Testis (tissue), 3 donors: ENCODE results near the gene ENTPD2. TPM values are rescaled to one million over a fixed set of nuclear protein-coding genes. Genes with fewer than 3 reads are reported as not detected.
"Not testable (repeated sequence)": the region's sequence is repeated elsewhere in the genome, so short reads cannot be mapped to it uniquely, and the experiment has no call there.

Experiments used
- DNase-seq: peaks from one replicate; pipeline ENCODE4 v3.0.0-alpha.2; 2019
- H3K27ac ChIP-seq, 2 donors: fragments of 200-600 bp; sonication (generic); one replicate each; pipeline ENCODE4 v1.5.1; 2019
- H3K27me3 ChIP-seq: fragments of 200-600 bp; sonication (generic); one replicate; pipeline ENCODE4 v1.5.1; 2019
- H3K36me3 ChIP-seq: fragments of 200-600 bp; sonication (generic); one replicate; pipeline ENCODE4 v1.5.1; 2017; ENCODE audit warnings: low read depth; ENCODE audit errors: missing control alignments
- H3K4me1 ChIP-seq: fragments of 200-600 bp; sonication (generic); one replicate; pipeline ENCODE4 v1.5.1; 2019
- H3K4me3 ChIP-seq, 2 donors: fragments of 200-600 bp; sonication (generic); one replicate each; pipeline ENCODE4 v1.5.1; 2017 to 2019
- H3K9me3 ChIP-seq: fragments of 200-600 bp; sonication (generic); one replicate; pipeline ENCODE4 v1.5.1; 2017
- POLR2A ChIP-seq: fragments of 450-650 bp; IDR thresholded peaks from one replicate; pipeline ENCODE4 v1.6.1; 2017; ENCODE audit warnings: antibody characterized with exemption, mild to moderate bottlenecking, moderate library complexity
- WGBS, 2 donors: methylation state at CpG; one replicate each; pipeline ENCODE4 v1.1.5; 2018; 5-methylcytosine and 5-hydroxymethylcytosine counted together
- intact Hi-C: fragments of 100-400 bp; cut with DNase I; formaldehyde crosslinking; loops from one replicate; pipeline ENCODE4 v1.15.1; 2023; ENCODE audit warnings: low total_unique reads
- polyA plus RNA-seq: library from polyadenylated mRNA; stranded (reverse); fragments of 350-450 nt; fragmentation: Illumina TruSeq; extraction: RNeasy Lipid Tissue Mini Kit (QIAGEN cat#74804); gene quantifications from one replicate; pipeline ENCODE4 v1.2.3, GENCODE V29; 2014; ENCODE audit warnings: low read depth, low replicate concordance; ENCODE audit not compliant: insufficient read depth
- total RNA-seq, 2 donors: library from RNA; depleted of rRNA; stranded (reverse); fragments of >200 nt; gene quantifications; one replicate each; pipeline ENCODE4 v1.2.3, GENCODE V29; 2016
- TF ChIP-seq, protein P1 (sequence below), 3 experiments: fragments of 450-650 bp in 2 of 3; fragments of 200-600 bp in 1 of 3; sonication (generic) in 1 of 3; IDR thresholded peaks; one replicate each; pipeline ENCODE4 v1.5.1; 2016 to 2019; ENCODE audit warnings: antibody characterized with exemption in 3 of 3, mild to moderate bottlenecking in 2 of 3, moderate library complexity in 1 of 3

The ENTPD2 gene
- total and polyA plus RNA-seq, 3 donors from 2014 or later: 5.7 to 9.6 (median 8.5) TPM

GRCh38 chr9:137006116-137007003 lies 47.5 kb downstream of the ENTPD2 start:
- Histone ChIP-seq H3K9me3 (no peaks in the 10 kb centered on the region), H3K4me1 (peaks cover 22% of the 10 kb centered on the region), H3K27ac (peak overlapping the region in 1 of 2 donors; percentile 14), H3K36me3 (no peaks in the 10 kb centered on the region), H3K27me3 (no peaks in the 10 kb centered on the region), H3K4me3 (no peak overlapping the region)
- no peak for DNase-seq
- 49 to 76% methylated on average over 22 to 24 of the region's 24 CpGs for WGBS, 2 donors
- TF ChIP-seq POLR2A: no peak
- TF ChIP-seq, protein P1, sequence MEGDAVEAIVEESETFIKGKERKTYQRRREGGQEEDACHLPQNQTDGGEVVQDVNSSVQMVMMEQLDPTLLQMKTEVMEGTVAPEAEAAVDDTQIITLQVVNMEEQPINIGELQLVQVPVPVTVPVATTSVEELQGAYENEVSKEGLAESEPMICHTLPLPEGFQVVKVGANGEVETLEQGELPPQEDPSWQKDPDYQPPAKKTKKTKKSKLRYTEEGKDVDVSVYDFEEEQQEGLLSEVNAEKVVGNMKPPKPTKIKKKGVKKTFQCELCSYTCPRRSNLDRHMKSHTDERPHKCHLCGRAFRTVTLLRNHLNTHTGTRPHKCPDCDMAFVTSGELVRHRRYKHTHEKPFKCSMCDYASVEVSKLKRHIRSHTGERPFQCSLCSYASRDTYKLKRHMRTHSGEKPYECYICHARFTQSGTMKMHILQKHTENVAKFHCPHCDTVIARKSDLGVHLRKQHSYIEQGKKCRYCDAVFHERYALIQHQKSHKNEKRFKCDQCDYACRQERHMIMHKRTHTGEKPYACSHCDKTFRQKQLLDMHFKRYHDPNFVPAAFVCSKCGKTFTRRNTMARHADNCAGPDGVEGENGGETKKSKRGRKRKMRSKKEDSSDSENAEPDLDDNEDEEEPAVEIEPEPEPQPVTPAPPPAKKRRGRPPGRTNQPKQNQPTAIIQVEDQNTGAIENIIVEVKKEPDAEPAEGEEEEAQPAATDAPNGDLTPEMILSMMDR (IDR thresholded peaks at IDR 0.05): no peak
- intact Hi-C loops: no loop called here

DNA sequence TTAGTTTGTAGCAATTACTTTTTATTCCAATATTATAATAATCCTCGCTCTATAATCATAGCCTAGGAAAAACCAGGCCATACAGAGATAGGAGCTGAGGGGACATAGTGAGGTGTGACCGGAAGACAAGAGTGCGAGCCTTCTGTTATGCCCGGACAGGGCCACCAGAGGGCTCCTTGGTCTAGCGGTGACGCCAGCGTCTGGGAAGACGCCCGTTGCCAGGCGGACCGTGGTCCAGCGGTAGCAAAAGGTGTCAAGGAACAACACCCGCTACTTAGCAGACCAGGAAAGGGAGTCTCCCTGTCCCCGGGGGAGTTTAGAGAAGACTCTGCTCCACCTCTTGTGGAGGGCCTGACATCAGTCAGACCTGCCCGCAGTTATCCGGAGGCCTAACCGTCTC lies 49.6 kb downstream of the ENTPD2 start:
- H3K4me1 ChIP-seq: peaks cover 22% of the 10 kb centered on the region
- H3K27me3 ChIP-seq, intact Hi-C loops, H3K4me3 ChIP-seq, H3K9me3 ChIP-seq, DNase-seq, H3K36me3 ChIP-seq, H3K27ac ChIP-seq: not testable (repeated sequence)
- TF ChIP-seq, protein P1 (IDR thresholded peaks at IDR 0.05): peak in 2 of 3 experiments; percentile 34 to 53
- WGBS, 2 donors: 56 to 64% methylated on average over 17 of the region's 17 CpGs

DNA sequence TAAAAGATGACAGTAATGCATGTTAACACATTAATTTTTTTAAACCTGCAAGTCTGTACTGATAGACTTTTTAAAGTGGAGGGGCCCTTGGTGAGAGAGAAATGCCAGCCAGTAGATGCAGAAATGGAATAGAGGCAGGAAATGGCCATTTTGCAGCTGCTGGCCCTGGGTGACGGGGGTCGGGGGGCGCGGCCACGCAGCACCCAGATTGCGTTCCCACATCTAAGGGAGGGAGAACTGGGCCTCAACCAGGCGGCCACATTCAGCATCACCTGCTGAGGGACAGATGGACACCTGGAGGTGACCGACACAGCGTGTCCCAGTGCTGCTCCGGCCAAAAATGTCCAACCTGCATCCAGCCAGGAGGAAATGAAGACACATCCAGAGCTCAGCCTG lies 51.2 kb downstream of the ENTPD2 start:
- no peak for DNase-seq
- Histone ChIP-seq H3K27me3 (no peaks in the 10 kb centered on the region), H3K4me3 (no peak overlapping the region), H3K27ac (no peak overlapping the region), H3K9me3 (no peaks in the 10 kb centered on the region), H3K36me3 (no peaks in the 10 kb centered on the region), H3K4me1 (peaks cover 18% of the 10 kb centered on the region)
- 85 to 94% methylated on average over 9 to 10 of the region's 10 CpGs for WGBS, 2 donors
- intact Hi-C loops: no loop called here
- TF ChIP-seq POLR2A: no peak
- TF ChIP-seq, protein P1 (IDR thresholded peaks at IDR 0.05): no peak

DNA sequence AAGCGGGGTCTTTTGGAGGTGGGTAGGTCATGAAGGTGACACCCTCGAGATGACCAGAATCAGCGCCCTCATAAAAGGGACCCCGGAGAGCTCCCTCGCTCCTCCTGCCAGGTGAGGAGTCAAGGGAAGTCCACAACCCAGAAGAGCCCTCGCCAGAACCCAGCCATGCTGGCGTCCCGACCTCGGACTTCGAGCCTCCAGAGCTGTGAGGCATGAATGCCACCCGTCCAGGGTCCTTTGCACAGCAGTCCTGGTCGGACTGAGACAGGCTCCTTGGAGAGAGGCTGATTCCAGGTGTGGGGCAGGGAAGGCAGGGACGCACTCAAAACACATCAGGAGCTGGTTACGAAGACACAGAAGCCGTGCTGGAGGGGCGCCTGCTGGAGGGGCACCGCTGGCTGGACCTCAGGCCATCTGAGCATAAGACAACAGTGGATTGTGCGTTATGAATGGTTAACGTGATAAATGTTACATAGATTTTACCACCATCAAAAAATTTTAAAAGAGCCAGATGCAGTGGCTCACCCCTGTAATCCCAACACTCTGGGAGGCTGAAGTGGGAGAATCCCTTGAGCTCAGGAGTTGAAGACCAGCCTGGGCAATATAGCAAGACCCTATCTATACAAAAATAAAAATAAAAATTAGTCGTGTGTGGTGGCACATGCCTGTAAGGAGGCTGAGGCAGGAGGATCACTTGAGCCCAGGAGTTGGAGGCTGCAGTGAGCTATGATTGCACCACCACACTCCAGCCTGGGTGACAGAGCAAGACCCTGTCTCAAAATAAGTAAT lies 51.8 kb downstream of the ENTPD2 start:
- Histone ChIP-seq H3K27ac (no peak overlapping the region), H3K27me3 (no peaks in the 10 kb centered on the region), H3K36me3 (no peaks in the 10 kb centered on the region), H3K9me3 (no peaks in the 10 kb centered on the region), H3K4me3 (no peak overlapping the region), H3K4me1 (peaks cover 12% of the 10 kb centered on the region)
- no peak for DNase-seq
- 85 to 88% methylated on average over 19 to 20 of the region's 20 CpGs for WGBS, 2 donors
- intact Hi-C loops: no loop called here
- TF ChIP-seq, protein P1 (IDR thresholded peaks at IDR 0.05): no peak
